HG03571 (cell line): ENCODE data around the gene GRK1.

Experiments
- ATAC-seq: cut with Tn5 transposase; IDR thresholded peaks from one replicate; pipeline ENCODE4 v1.9.1; 2021; ENCODE audit not compliant: unreplicated experiment

The GRK1 gene

DNA sequence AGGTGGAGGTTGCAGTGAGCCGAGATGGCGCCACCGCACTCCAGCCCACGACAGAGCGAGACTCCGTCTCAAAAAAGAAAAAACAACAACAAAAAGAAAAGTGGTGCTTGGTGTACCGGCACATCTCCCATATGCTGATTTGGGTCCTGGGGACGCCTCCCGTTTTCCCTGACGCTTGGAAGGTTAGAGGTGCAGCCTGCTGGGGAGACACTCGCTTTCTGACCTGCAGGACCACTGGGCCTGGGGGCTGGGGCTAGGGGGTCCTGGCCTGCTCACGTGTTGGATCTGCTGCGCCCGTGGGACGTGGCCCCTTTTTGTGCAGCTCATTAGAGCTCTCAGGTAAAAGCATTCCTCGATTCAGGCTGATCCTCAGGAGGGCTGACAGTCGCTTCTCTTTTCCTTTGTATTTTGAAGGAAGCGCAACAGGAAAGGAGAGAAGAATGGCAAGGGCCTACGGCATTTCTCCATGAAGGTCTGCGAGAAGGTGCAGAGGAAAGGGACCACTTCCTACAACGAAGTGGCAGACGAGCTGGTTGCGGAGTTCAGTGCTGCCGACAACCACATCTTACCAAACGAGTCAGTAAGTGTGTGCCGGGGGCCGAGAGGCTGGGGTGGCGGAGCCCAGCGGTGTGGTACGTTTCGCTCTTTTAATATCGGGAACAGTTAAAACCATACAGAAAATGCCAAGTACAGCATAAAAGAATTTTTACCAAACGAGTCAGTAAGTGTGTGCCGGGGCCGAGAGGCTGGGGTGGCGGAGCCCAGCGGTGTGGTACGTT is 34.1 kb upstream of the GRK1 start:
- no peak for ATAC-seq

DNA sequence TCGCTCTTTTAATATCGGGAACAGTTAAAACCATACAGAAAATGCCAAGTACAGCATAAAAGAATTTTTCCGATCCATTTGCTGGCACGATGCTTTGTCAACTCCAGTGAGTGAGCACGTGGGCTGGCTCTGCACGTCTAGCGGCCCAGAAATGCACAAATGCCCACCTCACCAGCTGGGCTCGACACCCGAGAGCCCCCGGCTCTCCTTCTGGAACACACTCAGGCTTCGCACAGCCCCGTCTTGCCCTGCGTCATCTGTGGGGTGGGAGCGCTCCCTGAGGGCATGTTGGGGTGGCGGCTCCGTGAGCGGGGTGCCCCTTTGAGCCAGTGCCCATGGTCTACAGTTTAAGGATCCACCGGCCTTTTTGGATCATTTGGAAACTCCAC is 33.5 kb upstream of the GRK1 start:
- no peak for ATAC-seq

DNA sequence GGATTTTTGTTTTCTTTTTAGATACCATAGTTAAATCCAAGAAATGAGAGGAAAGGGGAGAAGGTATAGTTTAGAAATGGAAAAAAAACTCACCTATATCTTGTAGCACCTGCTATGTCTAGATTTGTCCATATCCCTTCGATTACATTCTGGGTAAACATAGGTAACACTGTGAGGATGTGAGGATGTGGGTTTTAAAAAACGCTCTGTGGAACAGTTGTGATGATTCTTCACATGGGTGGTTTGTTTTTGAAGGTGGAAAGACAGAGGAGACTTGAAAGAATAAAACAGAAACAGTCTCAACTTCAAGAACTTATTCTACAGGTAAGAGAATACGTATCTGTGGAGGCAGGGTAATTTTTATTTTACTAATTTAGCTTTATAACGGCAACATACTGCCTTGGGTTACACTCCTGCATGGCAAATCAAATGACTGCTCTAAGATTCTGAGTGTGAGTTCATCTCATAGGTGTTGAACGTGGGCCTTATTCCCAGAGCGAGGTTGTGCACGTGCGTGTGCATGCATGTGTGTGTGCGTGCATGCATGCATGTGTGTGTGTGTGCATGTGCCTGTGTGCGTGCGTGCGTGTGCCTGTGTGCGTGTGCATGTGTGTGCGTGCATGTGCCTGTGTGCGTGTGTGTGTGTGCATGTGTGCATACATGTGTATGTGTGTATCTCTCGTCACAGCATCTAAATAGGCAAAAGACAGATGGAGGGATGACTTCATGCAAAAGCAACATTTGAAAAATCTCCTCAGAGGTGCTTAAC is 32.6 kb upstream of the GRK1 start:
- ATAC-seq, result no peak

DNA sequence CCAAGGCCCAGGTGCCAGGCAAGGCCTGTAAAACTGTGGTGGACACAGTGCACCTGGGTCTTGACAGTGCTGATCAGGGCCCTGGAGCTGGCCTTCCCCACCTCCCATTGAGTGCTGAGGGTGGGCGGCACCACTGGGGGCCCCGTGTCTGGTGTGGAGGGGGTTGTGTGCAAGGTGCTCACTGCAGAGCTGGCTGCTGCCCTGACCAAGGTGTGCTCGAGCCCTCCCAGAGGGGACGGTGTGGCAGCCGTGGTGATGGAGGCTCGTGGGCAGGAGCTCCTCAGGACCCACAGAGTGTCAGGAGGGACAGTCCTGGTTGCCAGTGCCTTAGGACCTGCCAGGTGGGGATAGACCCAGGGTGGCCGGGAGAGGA is 32.0 kb upstream of the GRK1 start:
- no peak for ATAC-seq

DNA sequence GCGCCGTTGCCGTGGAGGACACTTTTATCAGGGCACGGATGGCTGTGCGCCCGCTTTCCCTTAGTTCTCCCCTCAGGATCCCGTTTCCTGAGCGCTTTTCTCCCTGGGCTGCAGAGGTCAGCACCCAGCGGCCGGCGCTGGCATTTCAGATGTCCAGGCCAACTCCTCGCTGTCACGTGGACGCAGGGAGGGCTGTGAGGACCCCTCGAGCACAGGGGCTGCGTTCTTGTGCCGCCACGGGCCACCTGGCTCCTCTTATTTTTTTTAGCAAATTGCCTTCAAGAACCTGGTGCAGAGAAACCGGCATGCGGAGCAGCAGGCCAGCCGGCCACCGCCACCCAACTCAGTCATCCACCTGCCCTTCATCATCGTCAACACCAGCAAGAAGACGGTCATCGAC is 31.3 kb upstream of the GRK1 start:
- no peak for ATAC-seq

DNA sequence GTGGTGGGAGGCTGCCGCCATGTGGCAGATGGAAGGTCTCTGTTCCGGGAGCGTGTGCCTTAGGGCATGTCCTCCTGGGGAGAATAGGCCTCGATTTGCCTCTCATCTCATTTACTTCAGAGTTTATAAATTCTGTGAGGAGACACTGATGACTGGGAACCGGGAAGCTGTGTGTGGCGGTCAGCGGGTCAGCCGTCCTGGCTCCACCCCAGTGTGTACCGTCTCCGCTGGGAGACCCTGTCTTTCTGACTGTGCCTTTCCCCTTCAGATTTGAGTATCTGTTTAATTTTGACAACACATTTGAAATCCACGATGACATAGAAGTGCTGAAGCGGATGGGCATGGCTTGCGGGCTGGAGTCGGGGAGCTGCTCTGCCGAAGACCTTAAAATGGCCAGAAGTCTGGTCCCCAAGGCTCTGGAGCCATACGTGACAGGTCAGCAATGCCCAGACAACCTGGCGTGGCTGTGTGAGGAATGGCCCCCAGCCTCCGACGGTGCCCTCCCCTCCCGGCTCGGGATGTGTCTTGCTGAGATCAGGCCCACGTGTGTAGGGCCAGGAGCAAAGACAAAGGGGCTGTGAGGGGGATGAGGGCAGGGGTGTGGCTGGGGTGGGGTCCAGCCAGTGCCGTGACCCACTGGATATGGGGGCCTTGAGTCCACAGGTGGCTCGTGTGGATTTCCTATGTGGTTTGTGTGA is 30.6 kb upstream of the GRK1 start:
- no peak for ATAC-seq

DNA sequence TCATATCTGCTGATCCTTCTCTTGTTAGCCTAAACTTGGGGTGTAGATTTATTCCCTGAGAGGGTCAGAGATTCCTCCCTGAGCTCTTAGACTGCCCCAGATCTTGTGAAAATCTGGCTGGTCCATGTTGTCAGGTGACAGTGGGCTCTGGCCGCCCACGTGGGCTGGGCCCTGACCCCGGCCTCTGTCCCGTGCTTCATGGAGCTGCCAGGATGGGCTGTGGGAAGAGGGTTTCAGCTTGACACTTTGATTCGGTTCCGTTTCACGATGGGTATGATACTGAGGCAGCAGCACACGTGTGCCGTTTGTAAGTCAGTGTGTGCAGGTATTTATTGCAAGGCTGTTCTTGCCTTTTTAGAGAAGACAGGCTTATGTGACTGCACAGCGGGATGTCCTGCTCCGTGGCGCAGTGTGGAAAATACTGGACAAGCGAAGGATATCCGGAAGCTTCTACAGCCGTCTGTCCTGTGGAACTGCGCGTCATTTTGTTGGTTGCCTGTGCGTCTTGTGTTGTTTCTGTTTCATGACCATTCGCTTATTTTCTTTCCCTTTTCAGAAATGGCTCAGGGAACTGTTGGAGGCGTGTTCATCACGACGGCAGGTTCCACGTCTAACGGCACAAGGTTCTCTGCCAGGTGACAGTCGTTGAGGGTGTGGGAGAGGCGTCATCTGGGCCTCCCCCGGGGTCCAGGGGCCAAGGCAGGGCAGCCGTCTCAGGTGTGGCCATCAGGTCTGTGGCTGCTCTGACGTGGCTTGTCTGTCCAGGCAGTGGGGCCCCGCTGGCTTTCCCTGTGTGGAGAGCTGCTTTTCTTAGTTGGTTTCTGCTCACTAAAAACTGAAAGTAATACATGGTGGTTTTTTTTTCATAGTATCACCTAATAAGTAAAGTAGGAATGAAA is 29.5 kb upstream of the GRK1 start:
- no peak for ATAC-seq

DNA sequence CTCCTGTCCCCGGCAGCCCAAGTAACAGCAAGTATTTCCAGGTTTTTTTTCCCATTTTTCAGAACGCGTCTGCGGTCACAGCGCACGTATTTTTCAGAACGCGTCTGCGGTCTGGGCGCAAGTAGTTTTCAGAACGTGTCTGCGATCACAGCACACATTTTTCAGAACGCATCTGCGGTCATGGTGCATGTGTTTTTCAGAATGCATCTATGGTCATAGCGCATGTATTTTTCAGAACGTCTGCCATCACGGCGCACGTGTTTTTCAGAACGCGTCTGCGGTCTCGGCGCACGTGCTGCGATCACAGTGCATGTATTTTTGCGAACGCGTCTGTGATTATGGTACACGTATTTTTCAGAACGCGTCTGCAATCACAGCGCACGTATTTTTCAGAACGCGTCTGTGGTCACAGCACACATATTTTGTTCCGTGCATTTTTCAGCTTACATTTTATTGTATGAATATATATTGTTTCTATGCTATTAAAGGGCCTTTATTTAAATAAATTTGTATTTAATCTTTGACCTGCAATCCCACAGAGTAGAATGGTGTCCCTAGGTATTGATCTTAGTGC is 28.8 kb upstream of the GRK1 start:
- no peak for ATAC-seq

DNA sequence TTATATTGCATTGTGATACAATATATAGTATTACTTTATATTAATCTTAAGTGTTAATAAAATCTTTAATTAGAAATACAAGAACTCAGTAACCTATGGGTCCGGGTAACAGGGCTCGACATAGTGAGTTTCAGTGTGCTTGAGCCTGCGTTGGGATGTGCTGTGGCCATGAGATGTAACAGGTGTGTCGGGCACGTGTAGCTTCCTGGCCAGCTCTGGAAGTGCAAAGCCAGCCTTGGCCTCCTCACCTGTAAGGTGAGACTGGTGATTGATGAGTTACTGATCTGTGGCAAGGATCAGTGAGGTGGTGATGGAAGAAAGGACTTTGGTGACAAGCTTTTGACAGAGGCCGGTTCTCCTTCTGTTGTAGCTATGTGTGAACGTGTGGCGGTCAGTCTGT is 28.2 kb upstream of the GRK1 start:
- ATAC-seq, result no peak

DNA sequence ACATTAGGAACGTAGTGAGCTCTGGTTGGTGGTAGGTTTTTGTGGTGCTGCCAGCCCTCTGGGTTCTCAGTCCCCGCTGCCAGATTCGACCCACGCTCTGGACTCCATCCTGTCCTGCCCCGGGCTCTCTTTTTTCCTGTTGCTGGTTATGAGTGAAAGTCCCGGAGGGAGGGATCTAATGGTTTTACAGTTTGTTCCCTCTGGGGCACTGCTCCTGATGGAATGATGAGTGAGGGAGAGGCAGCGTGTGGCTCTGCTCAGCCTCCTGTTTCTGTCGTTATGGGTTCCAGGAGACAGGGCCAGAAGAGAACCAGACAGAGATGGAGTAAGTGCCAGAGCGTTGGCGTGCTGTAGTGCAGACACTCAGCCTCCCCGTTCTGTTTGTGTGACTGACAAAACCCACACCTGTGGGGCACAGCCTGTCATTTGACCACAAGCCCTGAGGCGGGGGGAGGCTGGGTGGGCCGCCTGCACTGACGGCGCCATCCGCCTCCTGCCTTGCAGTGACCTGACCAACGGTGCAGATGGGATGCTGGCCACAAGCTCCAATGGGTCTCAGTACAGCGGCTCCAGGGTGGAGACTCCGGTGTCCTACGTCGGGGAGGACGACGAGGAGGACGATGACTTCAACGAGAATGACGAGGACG is 27.3 kb upstream of the GRK1 start:
- no peak for ATAC-seq

DNA sequence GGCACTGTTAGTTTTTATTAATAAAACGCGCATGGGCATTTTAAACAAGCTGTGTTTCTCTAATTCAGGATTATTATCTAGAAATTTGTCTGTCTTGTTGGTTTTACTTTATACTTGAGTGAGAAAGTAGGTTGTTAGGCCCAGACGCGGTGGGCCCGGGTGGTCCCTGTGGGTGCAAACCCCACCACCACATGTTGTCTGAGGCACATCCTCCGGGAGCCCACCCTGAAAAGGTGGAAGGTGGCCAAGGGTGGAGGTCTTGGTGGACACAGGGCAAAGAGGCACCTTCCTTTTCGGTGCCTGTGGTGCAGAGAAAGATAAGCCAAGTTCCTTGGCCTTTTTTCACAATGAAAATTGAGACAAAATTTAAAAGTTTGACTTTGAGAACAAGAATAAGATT is 25.6 kb upstream of the GRK1 start:
- ATAC-seq, result no peak

DNA sequence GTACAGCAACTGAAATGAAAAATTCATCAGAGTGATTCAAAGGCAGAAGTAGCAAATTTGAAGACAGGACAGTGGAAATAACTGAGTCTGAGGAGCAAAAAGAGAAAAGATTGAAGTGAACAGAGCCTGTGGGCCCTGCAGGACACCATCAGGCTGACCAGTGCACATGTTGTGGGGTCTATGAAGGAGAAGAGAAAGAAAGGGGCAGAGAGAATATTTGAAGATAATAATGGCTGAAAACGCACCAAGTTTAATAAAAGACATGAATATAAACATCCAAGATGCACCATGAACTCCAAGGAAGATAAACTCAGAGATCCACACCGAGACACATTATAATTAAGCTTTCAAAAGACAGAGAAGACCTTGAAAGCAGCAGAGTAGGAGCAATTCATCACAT is 24.5 kb upstream of the GRK1 start:
- ATAC-seq, result no peak

DNA sequence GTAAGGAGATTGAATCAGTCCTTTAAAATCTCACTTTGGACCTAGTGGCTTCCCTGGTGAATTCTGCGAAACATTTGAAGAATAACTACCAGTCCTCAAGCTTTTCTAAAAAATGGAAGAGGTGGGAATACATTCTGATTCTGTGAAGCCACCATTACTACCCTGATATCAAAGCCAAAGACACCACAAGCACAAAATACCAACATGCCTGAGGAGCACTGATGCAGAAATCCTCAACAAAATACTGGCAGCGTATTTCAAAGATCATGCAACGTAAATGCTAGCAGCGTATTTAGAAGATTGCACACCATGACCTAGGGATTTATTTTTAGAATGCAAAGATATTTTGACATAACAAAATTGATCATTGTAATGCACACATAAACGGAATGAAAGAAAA is 23.4 kb upstream of the GRK1 start:
- no peak for ATAC-seq

DNA sequence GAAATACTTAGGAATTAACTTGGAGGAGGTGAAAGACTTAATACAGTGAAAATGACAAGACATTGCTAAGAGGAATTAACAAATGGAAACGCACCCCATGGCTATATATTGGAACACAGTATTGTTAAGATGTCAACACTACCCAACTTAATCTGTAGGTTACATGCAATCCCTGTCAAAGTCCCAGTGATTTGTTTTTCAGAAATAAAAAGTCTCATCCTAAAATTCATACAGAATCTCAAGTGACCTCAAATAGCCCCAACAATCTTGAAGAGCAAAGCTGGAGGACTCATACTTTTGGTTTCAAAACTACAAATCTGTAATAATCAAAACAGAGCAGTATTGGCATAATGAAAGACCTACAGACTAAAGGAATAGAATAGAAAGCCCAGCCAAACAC is 22.2 kb upstream of the GRK1 start:
- ATAC-seq, result no peak

DNA sequence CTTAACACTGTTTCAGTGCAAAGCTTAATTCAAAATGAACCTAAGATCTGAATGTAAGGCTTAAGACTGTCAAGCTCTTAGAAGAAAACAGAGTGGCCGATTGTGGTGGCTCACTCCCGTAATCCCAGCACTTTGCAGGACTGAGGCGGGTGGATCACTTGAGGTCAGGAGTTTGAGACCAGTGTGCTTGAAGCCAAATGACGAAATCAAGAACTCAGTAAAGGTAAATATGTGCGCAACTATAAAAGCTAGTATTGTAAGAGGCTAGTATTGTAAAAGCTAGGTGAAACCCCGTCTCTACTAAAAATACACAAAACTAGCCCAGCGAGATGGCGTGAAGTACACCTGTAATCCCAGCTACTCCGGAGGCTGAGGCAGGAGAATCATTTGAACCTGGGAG is 21.7 kb upstream of the GRK1 start:
- no peak for ATAC-seq

DNA sequence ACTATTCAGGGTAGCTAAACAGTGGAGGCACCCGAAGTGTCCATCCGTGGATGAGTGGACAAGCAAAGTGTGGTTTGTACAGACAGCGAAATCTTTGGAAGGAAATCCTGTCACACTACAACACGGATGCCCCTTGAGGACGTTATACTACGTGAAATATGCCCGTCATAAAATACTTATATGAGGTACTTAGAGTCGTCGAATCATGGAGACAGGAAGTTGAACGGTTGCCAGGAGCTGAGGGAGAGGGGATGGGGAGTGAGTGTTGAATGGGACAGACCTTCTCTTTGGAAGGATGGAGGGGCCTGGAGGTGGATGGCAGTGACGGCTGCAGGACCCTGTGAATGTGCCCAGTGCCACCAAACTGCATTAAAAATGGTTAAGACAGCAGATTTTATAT is 20.6 kb upstream of the GRK1 start:
- ATAC-seq, result no peak

DNA sequence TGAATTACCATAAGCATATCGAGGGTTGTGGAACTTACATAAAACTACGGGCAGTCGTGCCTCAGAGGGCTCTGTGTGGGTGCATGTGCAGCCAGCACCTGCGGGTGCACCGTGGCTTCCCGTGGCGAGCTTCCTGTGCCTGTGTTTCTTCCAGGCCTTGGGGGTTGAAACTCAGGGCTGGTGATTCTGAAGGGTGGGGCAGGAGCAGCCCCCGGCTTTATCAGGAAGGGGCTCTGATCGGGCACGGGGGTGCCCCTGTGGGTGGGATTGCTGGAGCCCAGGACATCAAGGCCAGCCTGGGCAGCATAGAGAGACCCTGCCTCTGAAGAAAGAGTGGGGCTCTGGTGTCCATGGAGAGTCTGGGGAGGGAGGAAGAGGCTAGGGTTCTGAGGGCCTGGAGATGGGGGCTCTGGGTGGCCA is 20.1 kb upstream of the GRK1 start:
- no peak for ATAC-seq

DNA sequence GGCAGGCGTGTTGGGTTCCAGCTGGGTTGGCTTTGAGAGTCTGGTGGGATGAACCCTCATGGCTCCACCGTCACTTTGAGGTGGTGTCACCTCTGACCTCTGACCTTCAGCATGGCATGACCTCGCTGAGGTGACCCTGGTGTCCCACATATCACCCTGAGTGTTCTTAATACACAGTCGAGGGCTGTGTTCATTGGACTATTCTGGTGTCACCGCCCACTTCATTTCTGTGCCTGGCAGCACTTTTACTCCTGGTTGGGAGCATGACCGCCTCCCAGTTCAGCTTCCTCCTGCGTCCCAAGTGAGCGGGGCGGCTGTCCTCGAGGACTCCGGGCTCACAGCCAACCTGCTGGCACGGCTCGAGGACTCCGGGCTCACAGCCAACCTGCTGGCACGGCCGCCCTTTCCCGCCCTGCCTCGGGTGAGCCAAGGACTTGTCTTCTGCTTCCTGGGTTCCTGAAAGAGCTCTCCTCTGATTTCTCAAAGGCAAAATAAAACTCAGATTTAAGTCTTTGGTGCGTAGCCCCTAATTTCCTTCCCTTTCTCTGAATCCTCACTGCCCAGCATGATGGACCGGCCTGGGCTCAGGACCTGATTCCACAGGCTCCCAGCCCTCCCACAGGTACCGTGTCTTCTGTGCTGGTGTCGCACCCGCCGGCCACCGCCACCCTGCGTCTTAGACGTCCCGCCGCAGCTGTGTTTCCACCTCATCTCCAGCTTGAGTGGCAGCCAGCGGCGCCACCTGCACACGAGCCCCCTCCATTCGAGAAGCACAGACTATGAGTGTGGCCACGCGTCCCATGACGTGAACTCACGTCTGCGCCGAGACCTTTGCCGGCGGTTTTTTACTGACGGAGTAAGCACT is 19.4 kb upstream of the GRK1 start:
- ATAC-seq, result no peak

DNA sequence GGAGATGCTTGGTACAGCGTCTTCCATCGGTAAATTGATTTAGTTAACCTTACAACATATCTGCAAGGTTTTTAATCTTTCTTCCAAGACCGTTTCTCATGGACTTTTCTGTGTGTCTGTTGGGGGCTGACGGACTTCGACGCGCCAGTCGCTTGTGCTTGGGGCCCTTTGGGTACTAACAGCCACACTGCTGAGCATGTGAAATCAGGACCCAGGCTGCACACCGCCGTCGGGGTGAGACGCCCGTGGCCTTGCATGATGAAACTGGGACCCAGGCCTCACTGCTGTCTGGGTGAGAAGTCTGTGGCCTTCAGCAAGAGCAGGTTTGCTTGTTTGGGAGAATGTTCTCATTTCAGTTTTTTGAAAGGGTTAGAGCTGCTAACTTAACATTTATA is 18.8 kb upstream of the GRK1 start:
- no peak for ATAC-seq
